Gastrocnemius medialis (tissue), 4 donors: Measurements from ENCODE around the gene DENND1A.

Experiments used
- POLR2A ChIP-seq, 2 donors: fragments of 450-650 bp; IDR thresholded peaks; one replicate each; pipeline ENCODE4 v1.6.1; 2017; ENCODE audit warnings: antibody characterized with exemption in 2 of 2, mild to moderate bottlenecking in 2 of 2, moderate library complexity in 2 of 2
- TF ChIP-seq, protein P1 (sequence below), 5 experiments: fragments of 450-650 bp in 3 of 5; fragments of 200-600 bp in 2 of 5; sonication (generic) in 2 of 5; IDR thresholded peaks in 4 of 5; conservative IDR thresholded peaks in 1 of 5; 1 replicate in 4 of 5; 2 replicates in 1 of 5; pipeline ENCODE4 v1.5.1; 2016 to 2019; ENCODE audit warnings: antibody characterized with exemption in 5 of 5, mild to moderate bottlenecking in 3 of 5, moderate library complexity in 3 of 5

DNA sequence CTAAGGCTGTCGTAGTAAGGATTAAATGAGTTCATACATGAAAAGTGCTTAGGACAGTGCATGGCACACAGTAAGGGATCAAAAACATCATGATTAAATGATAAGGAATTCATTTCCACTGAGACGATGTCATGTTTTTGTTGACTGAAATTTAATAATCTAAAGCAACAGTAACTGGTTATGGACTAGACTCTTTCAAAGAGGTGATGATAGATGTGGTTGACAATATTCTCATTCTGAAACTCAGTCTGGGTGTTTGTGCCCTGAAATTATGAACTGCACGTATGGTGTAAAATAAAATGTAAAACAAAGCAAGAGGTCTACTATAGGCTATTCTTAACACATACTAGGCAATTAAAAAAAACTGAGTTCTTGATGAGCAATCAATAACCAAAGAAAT lies 280.0 kb downstream of the DENND1A start:
- TF ChIP-seq, protein P1, sequence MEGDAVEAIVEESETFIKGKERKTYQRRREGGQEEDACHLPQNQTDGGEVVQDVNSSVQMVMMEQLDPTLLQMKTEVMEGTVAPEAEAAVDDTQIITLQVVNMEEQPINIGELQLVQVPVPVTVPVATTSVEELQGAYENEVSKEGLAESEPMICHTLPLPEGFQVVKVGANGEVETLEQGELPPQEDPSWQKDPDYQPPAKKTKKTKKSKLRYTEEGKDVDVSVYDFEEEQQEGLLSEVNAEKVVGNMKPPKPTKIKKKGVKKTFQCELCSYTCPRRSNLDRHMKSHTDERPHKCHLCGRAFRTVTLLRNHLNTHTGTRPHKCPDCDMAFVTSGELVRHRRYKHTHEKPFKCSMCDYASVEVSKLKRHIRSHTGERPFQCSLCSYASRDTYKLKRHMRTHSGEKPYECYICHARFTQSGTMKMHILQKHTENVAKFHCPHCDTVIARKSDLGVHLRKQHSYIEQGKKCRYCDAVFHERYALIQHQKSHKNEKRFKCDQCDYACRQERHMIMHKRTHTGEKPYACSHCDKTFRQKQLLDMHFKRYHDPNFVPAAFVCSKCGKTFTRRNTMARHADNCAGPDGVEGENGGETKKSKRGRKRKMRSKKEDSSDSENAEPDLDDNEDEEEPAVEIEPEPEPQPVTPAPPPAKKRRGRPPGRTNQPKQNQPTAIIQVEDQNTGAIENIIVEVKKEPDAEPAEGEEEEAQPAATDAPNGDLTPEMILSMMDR (IDR thresholded peaks at IDR 0.05 in 4 of 5, conservative IDR thresholded peaks at IDR 0.05 in 1 of 5) = no peak
- TF ChIP-seq POLR2A (IDR thresholded peaks at IDR 0.05) = no peak
